HL-60 (cell line): Measurements from ENCODE around the gene CFAP299.

ENCODE experiments used
- GABPA ChIP-seq: IDR thresholded peaks from 2 replicates; pipeline ENCODE4 v1.6.1; 2012; ENCODE audit warnings: low read depth
- POLR2AphosphoS5 ChIP-seq: IDR thresholded peaks from 2 replicates; pipeline ENCODE4 v1.6.1; 2012; ENCODE audit warnings: low read depth
- SPI1 ChIP-seq: IDR thresholded peaks from 2 replicates; pipeline ENCODE4 v1.6.1; 2012; ENCODE audit warnings: low read depth, mild to moderate bottlenecking, borderline replicate concordance
- TF ChIP-seq, protein P1 (sequence below): IDR thresholded peaks from one replicate; pipeline ENCODE4 v1.5.1; 2011; ENCODE audit warnings: low read length, control low read depth, inconsistent platforms; ENCODE audit not compliant: insufficient read depth
- TF ChIP-seq, protein P2 (sequence below): IDR thresholded peaks from 2 replicates; pipeline ENCODE4 v1.6.1; 2012; ENCODE audit warnings: low read depth; ENCODE audit not compliant: insufficient replicate concordance

DNA sequence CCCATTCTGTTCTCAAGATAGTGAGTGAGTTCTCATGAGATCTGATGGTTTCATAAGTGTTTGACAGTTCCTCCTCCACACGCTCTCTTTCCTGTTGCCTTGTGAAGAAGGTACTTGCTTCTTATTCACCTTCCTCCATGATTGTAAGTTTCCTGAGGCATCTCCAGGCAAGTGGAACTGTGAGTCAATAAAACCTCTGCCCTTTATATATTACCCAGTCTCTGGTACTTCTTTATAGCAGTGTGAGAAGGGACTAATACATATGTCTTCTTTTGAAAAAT, 58.4 kb downstream of the CFAP299 start:
- TF ChIP-seq, protein P1, sequence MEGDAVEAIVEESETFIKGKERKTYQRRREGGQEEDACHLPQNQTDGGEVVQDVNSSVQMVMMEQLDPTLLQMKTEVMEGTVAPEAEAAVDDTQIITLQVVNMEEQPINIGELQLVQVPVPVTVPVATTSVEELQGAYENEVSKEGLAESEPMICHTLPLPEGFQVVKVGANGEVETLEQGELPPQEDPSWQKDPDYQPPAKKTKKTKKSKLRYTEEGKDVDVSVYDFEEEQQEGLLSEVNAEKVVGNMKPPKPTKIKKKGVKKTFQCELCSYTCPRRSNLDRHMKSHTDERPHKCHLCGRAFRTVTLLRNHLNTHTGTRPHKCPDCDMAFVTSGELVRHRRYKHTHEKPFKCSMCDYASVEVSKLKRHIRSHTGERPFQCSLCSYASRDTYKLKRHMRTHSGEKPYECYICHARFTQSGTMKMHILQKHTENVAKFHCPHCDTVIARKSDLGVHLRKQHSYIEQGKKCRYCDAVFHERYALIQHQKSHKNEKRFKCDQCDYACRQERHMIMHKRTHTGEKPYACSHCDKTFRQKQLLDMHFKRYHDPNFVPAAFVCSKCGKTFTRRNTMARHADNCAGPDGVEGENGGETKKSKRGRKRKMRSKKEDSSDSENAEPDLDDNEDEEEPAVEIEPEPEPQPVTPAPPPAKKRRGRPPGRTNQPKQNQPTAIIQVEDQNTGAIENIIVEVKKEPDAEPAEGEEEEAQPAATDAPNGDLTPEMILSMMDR: no peak
- TF ChIP-seq POLR2AphosphoS5: no peak
- TF ChIP-seq GABPA: no peak
- TF ChIP-seq, protein P2, sequence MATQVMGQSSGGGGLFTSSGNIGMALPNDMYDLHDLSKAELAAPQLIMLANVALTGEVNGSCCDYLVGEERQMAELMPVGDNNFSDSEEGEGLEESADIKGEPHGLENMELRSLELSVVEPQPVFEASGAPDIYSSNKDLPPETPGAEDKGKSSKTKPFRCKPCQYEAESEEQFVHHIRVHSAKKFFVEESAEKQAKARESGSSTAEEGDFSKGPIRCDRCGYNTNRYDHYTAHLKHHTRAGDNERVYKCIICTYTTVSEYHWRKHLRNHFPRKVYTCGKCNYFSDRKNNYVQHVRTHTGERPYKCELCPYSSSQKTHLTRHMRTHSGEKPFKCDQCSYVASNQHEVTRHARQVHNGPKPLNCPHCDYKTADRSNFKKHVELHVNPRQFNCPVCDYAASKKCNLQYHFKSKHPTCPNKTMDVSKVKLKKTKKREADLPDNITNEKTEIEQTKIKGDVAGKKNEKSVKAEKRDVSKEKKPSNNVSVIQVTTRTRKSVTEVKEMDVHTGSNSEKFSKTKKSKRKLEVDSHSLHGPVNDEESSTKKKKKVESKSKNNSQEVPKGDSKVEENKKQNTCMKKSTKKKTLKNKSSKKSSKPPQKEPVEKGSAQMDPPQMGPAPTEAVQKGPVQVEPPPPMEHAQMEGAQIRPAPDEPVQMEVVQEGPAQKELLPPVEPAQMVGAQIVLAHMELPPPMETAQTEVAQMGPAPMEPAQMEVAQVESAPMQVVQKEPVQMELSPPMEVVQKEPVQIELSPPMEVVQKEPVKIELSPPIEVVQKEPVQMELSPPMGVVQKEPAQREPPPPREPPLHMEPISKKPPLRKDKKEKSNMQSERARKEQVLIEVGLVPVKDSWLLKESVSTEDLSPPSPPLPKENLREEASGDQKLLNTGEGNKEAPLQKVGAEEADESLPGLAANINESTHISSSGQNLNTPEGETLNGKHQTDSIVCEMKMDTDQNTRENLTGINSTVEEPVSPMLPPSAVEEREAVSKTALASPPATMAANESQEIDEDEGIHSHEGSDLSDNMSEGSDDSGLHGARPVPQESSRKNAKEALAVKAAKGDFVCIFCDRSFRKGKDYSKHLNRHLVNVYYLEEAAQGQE: no peak
- TF ChIP-seq SPI1: no peak
